Neural progenitor cell (in vitro differentiated cells): ENCODE results near the gene ZNF277. TPM values are rescaled to one million over a fixed set of nuclear protein-coding genes. Genes with fewer than 3 reads are reported as not detected.

Experiments used
- DNase-seq: peaks from one replicate; pipeline ENCODE4 v3.0.0-alpha.2; 2016; ENCODE audit warnings: low spot score
- H2AFZ ChIP-seq: fragments of 200-600 bp; sonication (generic); replicated peaks from 2 replicates; pipeline ENCODE4 v1.6.1; 2016; ENCODE audit warnings: antibody characterized with exemption
- H3F3A ChIP-seq: fragments of 200-600 bp; sonication (generic); 2 replicates; pipeline ENCODE4 v1.6.1; 2016; ENCODE audit warnings: antibody characterized with exemption, low read depth
- H3K27ac ChIP-seq: fragments of 200-600 bp; sonication (generic); 2 replicates; pipeline ENCODE4 v1.5.1; 2016; ENCODE audit warnings: mild to moderate bottlenecking
- H3K27me3 ChIP-seq: fragments of 200-600 bp; sonication (generic); 2 replicates; pipeline ENCODE4 v1.6.1; 2016; ENCODE audit warnings: mild to moderate bottlenecking, moderate library complexity
- H3K36me3 ChIP-seq: fragments of 200-600 bp; sonication (generic); 2 replicates; pipeline ENCODE4 v1.5.1; 2016
- H3K4me1 ChIP-seq: fragments of 200-600 bp; sonication (generic); 2 replicates; pipeline ENCODE4 v1.6.1; 2016; ENCODE audit warnings: mixed run types
- H3K4me2 ChIP-seq: fragments of 200-600 bp; sonication (generic); 2 replicates; pipeline ENCODE4 v1.6.1; 2016
- H3K4me3 ChIP-seq: fragments of 200-600 bp; sonication (generic); 2 replicates; pipeline ENCODE4 v1.5.1; 2016
- H3K79me2 ChIP-seq: fragments of 200-600 bp; sonication (generic); 2 replicates; pipeline ENCODE4 v1.6.1; 2016; ENCODE audit warnings: low read depth
- H3K9ac ChIP-seq: fragments of 200-600 bp; sonication (generic); 2 replicates; pipeline ENCODE4 v1.6.1; 2016
- H3K9me3 ChIP-seq: fragments of 200-600 bp; sonication (generic); 2 replicates; pipeline ENCODE4 v1.5.1; 2016; ENCODE audit warnings: low read depth
- H4K20me1 ChIP-seq: fragments of 200-600 bp; sonication (generic); 2 replicates; pipeline ENCODE4 v1.6.1; 2016; ENCODE audit warnings: low read depth
- H3K27ac Mint-ChIP-seq: 3 replicates; pipeline ENCODE4 v1.8.0; 2021; ENCODE audit warnings: mixed read lengths
- H3K27me3 Mint-ChIP-seq: 2 replicates; pipeline ENCODE4 v1.8.0; 2022; ENCODE audit warnings: low read depth, mild to moderate bottlenecking, inconsistent platforms, moderate library complexity, mixed read lengths; ENCODE audit not compliant: insufficient read depth
- H3K36me3 Mint-ChIP-seq: 3 replicates; pipeline ENCODE4 v1.8.0; 2021; ENCODE audit warnings: mixed read lengths
- H3K4me1 Mint-ChIP-seq: 3 replicates; pipeline ENCODE4 v1.8.0; 2021; ENCODE audit warnings: mixed read lengths
- H3K4me3 Mint-ChIP-seq: 3 replicates; pipeline ENCODE4 v1.8.0; 2021; ENCODE audit warnings: mild to moderate bottlenecking, moderate library complexity, mixed read lengths
- H3K9me3 Mint-ChIP-seq: 3 replicates; pipeline ENCODE4 v1.8.0; 2020; ENCODE audit warnings: mixed read lengths
- EZH2 ChIP-seq: fragments of 200-600 bp; sonication (generic); IDR thresholded peaks from 2 replicates; pipeline ENCODE4 v1.6.1; 2017; ENCODE audit warnings: antibody characterized with exemption, mild to moderate bottlenecking, moderate library complexity
- EZH2phosphoT487 ChIP-seq: fragments of 200-600 bp; sonication (generic); IDR thresholded peaks from 2 replicates; pipeline ENCODE4 v1.6.1; 2017; ENCODE audit warnings: antibody characterized with exemption
- total RNA-seq: library from RNA; depleted of rRNA; stranded (reverse); fragments of >200 nt; gene quantifications from 2 replicates; pipeline ENCODE4 v1.2.3, GENCODE V29; 2015; ENCODE audit warnings: low replicate concordance
- TF ChIP-seq, protein P1 (sequence below): fragments of 200-600 bp; sonication (generic); IDR thresholded peaks from 2 replicates; pipeline ENCODE4 v1.5.1; 2017; ENCODE audit warnings: antibody characterized with exemption, mild to moderate bottlenecking

The ZNF277 gene
- total RNA-seq, 1 donor from 2014 or later: 55.5 TPM

DNA sequence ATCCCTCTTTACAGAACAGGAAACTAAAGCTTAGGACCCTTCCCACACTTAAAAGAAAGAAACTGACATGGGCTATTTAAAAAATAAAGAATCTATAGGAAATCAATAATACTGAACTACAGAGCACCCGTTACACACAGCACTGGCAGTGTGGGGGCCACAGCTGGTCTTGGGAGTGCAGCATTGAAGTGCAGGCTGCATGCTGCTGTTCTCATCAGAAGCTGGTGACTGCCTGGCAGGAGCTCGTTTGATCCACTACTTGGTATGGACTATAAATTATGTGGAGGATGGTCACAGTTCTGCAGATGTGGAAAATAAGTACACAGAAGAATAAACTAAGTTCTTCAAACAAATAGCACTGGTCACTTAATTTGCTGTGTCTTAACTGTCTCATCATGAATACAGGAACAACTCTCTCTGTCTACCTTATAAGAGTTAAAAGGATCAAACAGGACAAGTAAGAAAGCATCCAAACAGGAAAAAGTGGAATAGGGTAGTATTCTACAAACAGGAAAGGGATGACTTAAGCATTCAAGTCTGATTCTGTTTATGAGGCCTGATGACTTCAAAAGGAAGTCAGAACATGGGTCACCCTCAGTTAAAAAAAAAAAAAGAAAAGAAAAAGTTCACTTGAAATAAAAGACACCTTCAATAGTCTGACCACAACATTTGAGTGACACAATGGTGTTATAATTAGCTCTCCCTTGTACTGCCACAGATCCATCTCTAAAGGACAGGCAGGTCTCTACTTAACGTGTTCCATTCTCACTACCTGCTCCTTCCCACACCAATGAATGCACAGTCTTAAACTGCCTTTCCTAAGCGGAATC is 21.3 kb upstream of the ZNF277 start:
- H3K9me3 Mint-ChIP-seq: no peaks in the 10 kb centered on the region
- Histone ChIP-seq H3K79me2 (no peaks in the 10 kb centered on the region), H3K36me3 (no peaks in the 10 kb centered on the region), H3K9me3 (no peaks in the 10 kb centered on the region), H2AFZ (no peak overlapping the region), H3K4me3 (no peak overlapping the region), H4K20me1 (no peaks in the 10 kb centered on the region), H3K9ac (no peak overlapping the region), H3K27ac (no peak overlapping the region), H3K27me3 (no peaks in the 10 kb centered on the region), H3K4me1 (no peaks in the 10 kb centered on the region), H3F3A (no peaks in the 10 kb centered on the region), H3K4me2 (no peak overlapping the region)
- DNase-seq: no peak
- H3K27ac Mint-ChIP-seq: no peak overlapping the region
- no peak overlapping the region for H3K4me3 Mint-ChIP-seq
- TF ChIP-seq, protein P1, sequence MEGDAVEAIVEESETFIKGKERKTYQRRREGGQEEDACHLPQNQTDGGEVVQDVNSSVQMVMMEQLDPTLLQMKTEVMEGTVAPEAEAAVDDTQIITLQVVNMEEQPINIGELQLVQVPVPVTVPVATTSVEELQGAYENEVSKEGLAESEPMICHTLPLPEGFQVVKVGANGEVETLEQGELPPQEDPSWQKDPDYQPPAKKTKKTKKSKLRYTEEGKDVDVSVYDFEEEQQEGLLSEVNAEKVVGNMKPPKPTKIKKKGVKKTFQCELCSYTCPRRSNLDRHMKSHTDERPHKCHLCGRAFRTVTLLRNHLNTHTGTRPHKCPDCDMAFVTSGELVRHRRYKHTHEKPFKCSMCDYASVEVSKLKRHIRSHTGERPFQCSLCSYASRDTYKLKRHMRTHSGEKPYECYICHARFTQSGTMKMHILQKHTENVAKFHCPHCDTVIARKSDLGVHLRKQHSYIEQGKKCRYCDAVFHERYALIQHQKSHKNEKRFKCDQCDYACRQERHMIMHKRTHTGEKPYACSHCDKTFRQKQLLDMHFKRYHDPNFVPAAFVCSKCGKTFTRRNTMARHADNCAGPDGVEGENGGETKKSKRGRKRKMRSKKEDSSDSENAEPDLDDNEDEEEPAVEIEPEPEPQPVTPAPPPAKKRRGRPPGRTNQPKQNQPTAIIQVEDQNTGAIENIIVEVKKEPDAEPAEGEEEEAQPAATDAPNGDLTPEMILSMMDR: no peak
- TF ChIP-seq EZH2phosphoT487: no peak
- TF ChIP-seq EZH2: no peak
- no peaks in the 10 kb centered on the region for H3K36me3 Mint-ChIP-seq
- H3K4me1 Mint-ChIP-seq: peaks cover 30% of the 10 kb centered on the region
- H3K27me3 Mint-ChIP-seq: no peaks in the 10 kb centered on the region

DNA sequence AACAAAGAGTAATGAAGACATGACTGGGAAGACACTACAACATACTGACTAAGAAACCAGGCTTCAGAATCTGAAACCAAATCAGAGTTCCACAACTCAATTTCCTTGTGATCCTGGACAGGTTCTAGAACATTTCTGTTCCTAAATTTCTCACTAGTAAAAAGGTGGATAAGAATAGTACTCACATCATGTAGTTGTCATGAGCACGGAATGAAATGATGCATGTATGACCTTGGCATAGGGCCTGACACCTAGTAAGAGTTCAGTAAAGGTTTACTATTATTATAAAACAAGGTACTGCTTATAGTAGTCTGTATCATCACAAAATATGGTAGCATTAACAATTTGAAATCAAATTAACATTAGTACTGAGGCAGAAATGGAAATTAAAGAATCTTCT is 20.2 kb upstream of the ZNF277 start:
- no peaks in the 10 kb centered on the region for H3K79me2 ChIP-seq
- no peaks in the 10 kb centered on the region for H3K4me1 ChIP-seq
- H3K27ac ChIP-seq: no peak overlapping the region
- H3K9ac ChIP-seq: no peak overlapping the region
- H3F3A ChIP-seq: no peaks in the 10 kb centered on the region
- Mint-ChIP-seq H3K36me3 (no peaks in the 10 kb centered on the region), H3K27ac (no peak overlapping the region), H3K9me3 (no peaks in the 10 kb centered on the region), H3K4me3 (no peak overlapping the region), H3K4me1 (peaks cover 29% of the 10 kb centered on the region), H3K27me3 (no peaks in the 10 kb centered on the region)
- no peaks in the 10 kb centered on the region for H3K27me3 ChIP-seq
- TF ChIP-seq, protein P1: no peak
- no peak for TF ChIP-seq EZH2phosphoT487
- no peak for TF ChIP-seq EZH2
- H4K20me1 ChIP-seq: no peaks in the 10 kb centered on the region
- DNase-seq: no peak
- no peaks in the 10 kb centered on the region for H3K36me3 ChIP-seq
- H3K4me3 ChIP-seq: no peak overlapping the region
- H2AFZ ChIP-seq: no peak overlapping the region
- H3K9me3 ChIP-seq: no peaks in the 10 kb centered on the region
- no peak overlapping the region for H3K4me2 ChIP-seq

DNA sequence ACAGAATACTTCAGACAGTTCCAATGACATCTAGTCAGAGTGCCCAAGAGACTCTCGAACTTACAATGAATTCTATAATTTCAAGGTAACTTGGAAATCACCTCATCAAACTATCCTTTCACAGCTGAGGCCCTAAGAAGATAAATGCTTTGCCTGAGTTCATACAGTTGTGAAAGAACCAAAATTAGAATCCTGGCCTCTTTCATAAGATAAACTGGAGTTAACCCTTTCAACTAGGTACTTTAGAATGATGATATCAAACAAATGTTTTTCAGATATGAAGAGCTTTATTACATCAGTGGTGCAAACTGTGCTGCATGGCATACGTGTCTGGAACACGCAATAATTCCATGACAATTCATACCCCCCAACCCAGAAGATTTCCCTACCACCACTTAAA is 18.2 kb upstream of the ZNF277 start:
- Mint-ChIP-seq H3K9me3 (no peaks in the 10 kb centered on the region), H3K27ac (no peak overlapping the region), H3K27me3 (no peaks in the 10 kb centered on the region), H3K4me3 (no peak overlapping the region), H3K4me1 (peaks cover 18% of the 10 kb centered on the region), H3K36me3 (peaks cover 4% of the 10 kb centered on the region)
- Histone ChIP-seq H3F3A (no peaks in the 10 kb centered on the region), H3K27me3 (no peaks in the 10 kb centered on the region), H3K4me2 (no peak overlapping the region), H3K79me2 (no peaks in the 10 kb centered on the region), H3K4me3 (no peak overlapping the region), H3K36me3 (no peaks in the 10 kb centered on the region), H4K20me1 (no peaks in the 10 kb centered on the region), H3K9me3 (no peaks in the 10 kb centered on the region), H2AFZ (no peak overlapping the region), H3K9ac (no peak overlapping the region), H3K4me1 (no peaks in the 10 kb centered on the region), H3K27ac (no peak overlapping the region)
- TF ChIP-seq EZH2: no peak
- TF ChIP-seq, protein P1: no peak
- no peak for TF ChIP-seq EZH2phosphoT487
- DNase-seq: no peak
